NCI-H146 treated with DMSO at 0.1 percent for 48 hours (cell line): ENCODE data around the gene RBM12.
"Not testable (repeated sequence)": the region's sequence is repeated elsewhere in the genome, so short reads cannot be mapped to it uniquely, and the experiment has no call there.

Experiments used
- DNase-seq: peaks from one replicate; lab custom pipeline; 2025; ENCODE audit not compliant: unreplicated experiment; lab: John Stamatoyannopoulos, UW

The RBM12 gene

GRCh38 chr20:35664466-35665206 lies at the start of gene RBM12, which contains the start of gene CPNE1:
TSS of gene RBM12 (minus strand) at chr20:35664900. CDS start at chr20:35655322, 9,578 bp downstream.
TSS of gene CPNE1 (minus strand) at chr20:35664900. CDS start at chr20:35632923, 31,977 bp downstream.
- peak; percentile 96 for DNase-seq

GRCh38 chr20:35714127-35714526 lies 49.4 kb upstream of the RBM12 start:
- no peak for DNase-seq

- not testable (repeated sequence) for DNase-seq
Observed at GRCh38 chr20:35713120-35713519, 48.4 kb upstream of the RBM12 start.

- no peak for DNase-seq
Observed at GRCh38 chr20:35711588-35712209, 47.0 kb upstream of the RBM12 start.

GRCh38 chr20:35710884-35711587 lies 46.3 kb upstream of the RBM12 start:
- DNase-seq, result no peak

- no peak for DNase-seq
Observed at GRCh38 chr20:35710039-35710438, 45.3 kb upstream of the RBM12 start.

- DNase-seq, result no peak
Observed at GRCh38 chr20:35709259-35709658, 44.6 kb upstream of the RBM12 start.

- DNase-seq, result no peak
Observed at GRCh38 chr20:35708502-35708901, 43.8 kb upstream of the RBM12 start.

GRCh38 chr20:35706591-35707529 lies 42.2 kb upstream of the RBM12 start:
- not testable (repeated sequence) for DNase-seq

- not testable (repeated sequence) for DNase-seq
Observed at GRCh38 chr20:35705894-35706293, 41.2 kb upstream of the RBM12 start.

- DNase-seq, result no peak
Observed at GRCh38 chr20:35704514-35705261, 40.0 kb upstream of the RBM12 start.

GRCh38 chr20:35702824-35703695 lies 38.4 kb upstream of the RBM12 start:
- DNase-seq, result no peak

- DNase-seq, result no peak
Observed at GRCh38 chr20:35702051-35702823, 37.5 kb upstream of the RBM12 start.

GRCh38 chr20:35700625-35701148 lies 36.0 kb upstream of the RBM12 start:
- DNase-seq, result no peak

GRCh38 chr20:35699957-35700624 lies 35.4 kb upstream of the RBM12 start:
- no peak for DNase-seq

GRCh38 chr20:35699127-35699956 lies 34.6 kb upstream of the RBM12 start, which contains the start of the genes NFS1 and ROMO1:
TSS of gene NFS1 (minus strand) at chr20:35699352. CDS start at chr20:35699288, 64 bp downstream.
TSS of gene ROMO1 (plus strand) at chr20:35699405. CDS start at chr20:35699633, 228 bp downstream.
- peak; percentile 70 for DNase-seq
